ENCODE data around the gene FAM216B. TPM values are rescaled to one million over a fixed set of nuclear protein-coding genes. Genes with fewer than 3 reads are reported as not detected.

FAM216B gene
- total RNA-seq, 1 donor from 2014 or later = not detected

- intact Hi-C loops (cut with DNase I) = no loop called here
- TF ChIP-seq, protein P1, sequence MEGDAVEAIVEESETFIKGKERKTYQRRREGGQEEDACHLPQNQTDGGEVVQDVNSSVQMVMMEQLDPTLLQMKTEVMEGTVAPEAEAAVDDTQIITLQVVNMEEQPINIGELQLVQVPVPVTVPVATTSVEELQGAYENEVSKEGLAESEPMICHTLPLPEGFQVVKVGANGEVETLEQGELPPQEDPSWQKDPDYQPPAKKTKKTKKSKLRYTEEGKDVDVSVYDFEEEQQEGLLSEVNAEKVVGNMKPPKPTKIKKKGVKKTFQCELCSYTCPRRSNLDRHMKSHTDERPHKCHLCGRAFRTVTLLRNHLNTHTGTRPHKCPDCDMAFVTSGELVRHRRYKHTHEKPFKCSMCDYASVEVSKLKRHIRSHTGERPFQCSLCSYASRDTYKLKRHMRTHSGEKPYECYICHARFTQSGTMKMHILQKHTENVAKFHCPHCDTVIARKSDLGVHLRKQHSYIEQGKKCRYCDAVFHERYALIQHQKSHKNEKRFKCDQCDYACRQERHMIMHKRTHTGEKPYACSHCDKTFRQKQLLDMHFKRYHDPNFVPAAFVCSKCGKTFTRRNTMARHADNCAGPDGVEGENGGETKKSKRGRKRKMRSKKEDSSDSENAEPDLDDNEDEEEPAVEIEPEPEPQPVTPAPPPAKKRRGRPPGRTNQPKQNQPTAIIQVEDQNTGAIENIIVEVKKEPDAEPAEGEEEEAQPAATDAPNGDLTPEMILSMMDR (IDR thresholded peaks at IDR 0.05) = no peak
- H3K27ac ChIP-seq = no peak overlapping the region
- no peak for DNase-seq (ENCODE audit: low spot score in 2 of 2)
- H3K4me3 ChIP-seq = no peak overlapping the region
- no peaks in the 10 kb centered on the region for H3K4me1 ChIP-seq
- no peaks in the 10 kb centered on the region for H3K9me3 ChIP-seq
- H3K36me3 ChIP-seq = no peaks in the 10 kb centered on the region
- H3K27me3 ChIP-seq = no peaks in the 10 kb centered on the region
Measured at GRCh38 chr13:42753697-42754096, 27.7 kb upstream of the FAM216B start.

DNA sequence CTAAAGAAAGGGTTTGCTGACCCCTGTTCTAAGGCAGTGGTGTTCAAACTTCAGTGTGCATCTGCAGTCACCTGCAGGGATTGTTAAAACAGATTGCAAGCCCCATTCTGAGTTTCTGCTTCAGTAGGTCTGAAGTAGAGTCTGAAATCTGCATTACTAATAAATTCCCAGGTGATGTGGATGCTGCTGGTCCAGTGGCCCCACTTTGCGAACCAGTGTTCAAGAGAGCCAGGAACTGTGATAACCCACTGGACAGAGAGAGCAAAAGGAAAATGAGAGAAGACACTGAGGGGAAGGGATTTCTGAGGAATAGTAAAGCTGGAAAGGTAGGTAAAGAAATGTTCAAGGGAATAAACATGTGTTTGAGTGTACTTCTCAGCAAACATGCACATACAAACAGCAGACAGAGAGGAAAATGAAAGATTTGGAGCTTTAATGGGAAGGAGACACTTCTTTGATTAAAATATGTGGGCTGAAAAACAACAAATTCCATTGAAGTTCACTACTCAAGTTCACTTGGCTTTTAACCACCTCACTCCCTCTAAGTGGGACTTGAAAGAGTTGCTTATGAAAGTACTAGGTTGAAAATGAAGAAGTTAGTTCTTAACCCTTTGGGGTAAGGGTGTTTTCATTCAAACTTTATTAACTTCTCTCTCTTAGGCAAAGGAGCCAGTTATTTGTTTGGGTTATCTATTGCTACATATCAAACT, 26.4 kb upstream of the FAM216B start:
- intact Hi-C loops (cut with DNase I) = no loop called here
- Histone ChIP-seq H3K27ac (no peak overlapping the region), H3K4me3 (no peak overlapping the region)

DNA sequence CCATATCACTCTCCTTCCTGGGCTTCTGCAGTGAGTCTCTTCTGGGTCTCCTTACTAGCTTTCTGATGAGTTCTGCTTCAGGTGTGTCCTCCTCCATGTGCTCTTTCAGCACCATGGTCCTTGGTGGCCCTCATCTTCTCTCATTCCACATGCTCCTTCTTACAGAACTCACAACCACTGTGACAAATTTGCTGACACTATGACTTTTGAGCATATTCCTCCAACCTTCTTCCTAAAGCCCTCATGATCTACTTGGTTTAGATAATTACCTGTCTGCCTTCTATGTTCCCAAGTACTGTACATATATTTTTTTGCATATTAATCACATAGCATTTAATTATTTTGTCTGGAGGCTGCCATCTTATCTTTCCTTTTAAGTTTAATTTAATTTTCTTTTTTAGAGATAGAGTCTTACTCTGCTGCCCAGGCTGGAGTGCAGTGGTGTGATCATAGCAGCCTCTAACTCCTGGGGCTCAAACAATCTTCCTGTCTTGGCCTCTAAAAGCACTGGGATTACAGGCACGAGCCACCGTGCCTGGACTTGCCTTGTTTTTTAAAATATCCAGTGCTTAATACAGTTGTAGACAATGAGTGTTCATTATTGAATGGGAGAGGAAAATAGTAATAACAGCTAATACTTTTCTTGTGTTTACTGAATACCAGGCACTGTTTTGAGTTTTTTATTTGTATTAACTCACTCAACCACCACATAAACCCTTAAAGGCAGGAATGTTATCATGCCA, 23.5 kb upstream of the FAM216B start:
- intact Hi-C loops (cut with DNase I) = no loop called here
- no peak for DNase-seq (ENCODE audit: low spot score in 2 of 2)
- Histone ChIP-seq H3K36me3 (no peaks in the 10 kb centered on the region), H3K9me3 (no peaks in the 10 kb centered on the region), H3K4me1 (no peaks in the 10 kb centered on the region), H3K27me3 (no peaks in the 10 kb centered on the region), H3K4me3 (no peak overlapping the region), H3K27ac (no peak overlapping the region)
- TF ChIP-seq, protein P1 (IDR thresholded peaks at IDR 0.05) = no peak

More for the DNA sequence above, 26.4 kb upstream of the FAM216B start:
- Histone ChIP-seq H3K36me3 (no peaks in the 10 kb centered on the region), H3K9me3 (no peaks in the 10 kb centered on the region), H3K4me1 (no peaks in the 10 kb centered on the region), H3K27me3 (no peaks in the 10 kb centered on the region)
- TF ChIP-seq, protein P1 (IDR thresholded peaks at IDR 0.05) = no peak
- DNase-seq (ENCODE audit: low spot score in 2 of 2) = no peak

GRCh38 chr13:42758515-42758914, 22.9 kb upstream of the FAM216B start:
- Histone ChIP-seq H3K9me3 (no peaks in the 10 kb centered on the region), H3K27ac (no peak overlapping the region), H3K36me3 (no peaks in the 10 kb centered on the region), H3K27me3 (no peaks in the 10 kb centered on the region), H3K4me1 (no peaks in the 10 kb centered on the region), H3K4me3 (no peak overlapping the region)
- intact Hi-C loops (cut with DNase I) = no loop called here
- DNase-seq (ENCODE audit: low spot score in 2 of 2) = no peak
- TF ChIP-seq, protein P1 (IDR thresholded peaks at IDR 0.05) = no peak

DNA sequence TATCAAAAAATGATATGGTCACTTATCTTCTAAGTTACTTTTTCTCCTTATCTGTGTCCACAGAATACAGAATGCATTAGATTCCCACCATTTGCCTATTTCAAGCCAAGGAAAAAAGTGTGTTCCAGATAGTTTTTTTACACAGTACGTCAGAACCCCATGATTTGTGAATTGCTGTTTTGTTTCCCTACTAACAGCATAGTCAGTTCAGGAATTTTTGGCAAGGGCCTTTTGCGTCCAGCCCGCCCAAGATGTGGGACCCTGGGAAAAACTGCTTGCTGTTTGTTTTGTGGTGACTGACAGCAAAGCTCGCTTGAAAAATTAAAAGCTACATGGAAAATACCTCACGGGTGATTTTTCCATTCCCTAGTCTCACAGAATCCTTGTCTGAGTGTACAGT, 20.4 kb upstream of the FAM216B start:
- H3K36me3 ChIP-seq = no peaks in the 10 kb centered on the region
- no peaks in the 10 kb centered on the region for H3K4me1 ChIP-seq
- intact Hi-C loops (cut with DNase I) = no loop called here
- no peak overlapping the region for H3K4me3 ChIP-seq
- DNase-seq (ENCODE audit: low spot score in 2 of 2) = no peak
- no peaks in the 10 kb centered on the region for H3K9me3 ChIP-seq
- TF ChIP-seq, protein P1 (IDR thresholded peaks at IDR 0.05) = no peak
- no peaks in the 10 kb centered on the region for H3K27me3 ChIP-seq
- no peak overlapping the region for H3K27ac ChIP-seq
